ENCODE data around the gene PSMG3. TPM values are rescaled to one million over a fixed set of nuclear protein-coding genes. Genes with fewer than 3 reads are reported as not detected.

The PSMG3 gene
- total and polyA plus RNA-seq, 7 donors: 11.8 to 59.1 (median 18.2) TPM

DNA sequence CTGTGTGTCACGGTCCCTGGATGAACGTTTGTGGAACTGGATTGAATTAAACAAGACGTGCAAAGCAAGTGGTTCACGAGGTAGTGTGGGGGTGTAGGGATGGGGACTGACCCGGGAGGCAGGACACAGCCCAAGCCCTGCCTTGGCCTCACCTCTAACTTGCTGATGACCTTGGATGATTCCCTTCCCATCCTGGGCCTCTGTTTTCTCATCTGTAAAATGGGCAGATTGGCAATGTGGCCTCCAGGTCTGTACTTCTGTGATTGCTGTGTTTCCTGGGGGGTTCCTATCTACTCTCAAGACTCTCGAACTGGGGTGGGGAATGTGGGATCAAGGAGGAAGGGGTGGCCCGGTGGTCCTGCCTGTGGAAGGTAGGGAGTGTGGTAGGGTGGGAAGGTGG lies 6.0 kb upstream of the PSMG3 start:
- TF ChIP-seq, protein P1, sequence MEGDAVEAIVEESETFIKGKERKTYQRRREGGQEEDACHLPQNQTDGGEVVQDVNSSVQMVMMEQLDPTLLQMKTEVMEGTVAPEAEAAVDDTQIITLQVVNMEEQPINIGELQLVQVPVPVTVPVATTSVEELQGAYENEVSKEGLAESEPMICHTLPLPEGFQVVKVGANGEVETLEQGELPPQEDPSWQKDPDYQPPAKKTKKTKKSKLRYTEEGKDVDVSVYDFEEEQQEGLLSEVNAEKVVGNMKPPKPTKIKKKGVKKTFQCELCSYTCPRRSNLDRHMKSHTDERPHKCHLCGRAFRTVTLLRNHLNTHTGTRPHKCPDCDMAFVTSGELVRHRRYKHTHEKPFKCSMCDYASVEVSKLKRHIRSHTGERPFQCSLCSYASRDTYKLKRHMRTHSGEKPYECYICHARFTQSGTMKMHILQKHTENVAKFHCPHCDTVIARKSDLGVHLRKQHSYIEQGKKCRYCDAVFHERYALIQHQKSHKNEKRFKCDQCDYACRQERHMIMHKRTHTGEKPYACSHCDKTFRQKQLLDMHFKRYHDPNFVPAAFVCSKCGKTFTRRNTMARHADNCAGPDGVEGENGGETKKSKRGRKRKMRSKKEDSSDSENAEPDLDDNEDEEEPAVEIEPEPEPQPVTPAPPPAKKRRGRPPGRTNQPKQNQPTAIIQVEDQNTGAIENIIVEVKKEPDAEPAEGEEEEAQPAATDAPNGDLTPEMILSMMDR (IDR thresholded peaks at IDR 0.05): no peak
- H3K27ac ChIP-seq: no peak overlapping the region
- 84 to 88% (median 87%) methylated on average over 7 of the region's 7 CpGs for WGBS, 3 donors

DNA sequence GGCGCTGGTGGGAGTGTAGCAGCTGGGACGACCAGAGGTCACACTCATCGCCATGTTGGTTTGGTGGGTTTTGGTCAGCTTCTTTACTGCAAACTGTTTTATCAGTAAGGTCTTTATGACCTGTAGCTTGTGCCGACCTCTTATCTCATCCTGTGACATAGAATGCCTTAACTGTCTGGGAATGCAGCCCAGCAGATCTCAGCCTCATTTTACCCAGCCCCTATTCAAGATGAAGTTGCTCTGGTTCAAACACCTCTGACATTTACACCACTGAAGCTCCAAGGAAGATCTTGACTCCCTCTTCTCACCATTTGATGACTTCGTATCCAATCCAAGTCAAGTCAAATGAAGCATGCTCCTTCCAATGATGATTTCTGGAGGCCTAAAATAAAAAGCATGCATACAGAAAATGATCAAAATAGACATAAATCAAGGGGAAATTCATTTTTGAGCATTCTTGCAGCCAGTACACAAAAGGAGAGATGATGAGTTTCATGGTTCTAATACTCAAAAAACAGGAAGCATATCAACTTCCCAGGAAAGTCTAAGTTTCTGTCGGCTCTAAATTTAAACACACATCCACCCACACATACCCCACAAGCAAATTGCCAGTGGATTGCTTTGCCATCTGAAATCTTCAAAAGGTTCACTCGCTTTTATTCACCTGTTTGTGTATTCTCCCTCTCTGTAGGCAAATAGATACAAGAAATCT lies 2.4 kb upstream of the PSMG3 start:
- Histone ChIP-seq H3K27me3 (ENCODE audit: insufficient read depth in 3 of 3, low read length in 2 of 3) (no peaks in the 10 kb centered on the region), H3K9me3 (no peaks in the 10 kb centered on the region), H3K36me3 (ENCODE audit: insufficient read depth in 1 of 2, low read depth in 1 of 2) (peaks cover 0 to 7% of the 10 kb centered on the region in 2 donors), H3K27ac (peak overlapping the region; percentile 51), H3K4me1 (peaks cover 29% of the 10 kb centered on the region), H3K4me3 (no peak overlapping the region)
- WGBS, 3 donors: 82 to 84% (median 84%) methylated on average over 7 of the region's 7 CpGs
- intact Hi-C loops (cut with DNase I): no loop called here
- TF ChIP-seq, protein P1 (IDR thresholded peaks at IDR 0.05): no peak
- DNase-seq (no peak), ATAC-seq (no peak)

More for the DNA sequence above, 6.0 kb upstream of the PSMG3 start:
- intact Hi-C loops (cut with DNase I): loop anchor here in 1 of 2 donors (5.0 kb wide), 1 partner anchor 631 kb away; no protein-coding TSS in a partner anchor
- Histone ChIP-seq H3K36me3 (ENCODE audit: insufficient read depth in 1 of 2, low read depth in 1 of 2) (no peaks in the 10 kb centered on the region), H3K27me3 (ENCODE audit: insufficient read depth in 3 of 3, low read length in 2 of 3) (no peaks in the 10 kb centered on the region), H3K9me3 (no peaks in the 10 kb centered on the region), H3K4me3 (no peak overlapping the region), H3K4me1 (peaks cover 11% of the 10 kb centered on the region)
- DNase-seq (no peak), ATAC-seq (no peak)

DNA sequence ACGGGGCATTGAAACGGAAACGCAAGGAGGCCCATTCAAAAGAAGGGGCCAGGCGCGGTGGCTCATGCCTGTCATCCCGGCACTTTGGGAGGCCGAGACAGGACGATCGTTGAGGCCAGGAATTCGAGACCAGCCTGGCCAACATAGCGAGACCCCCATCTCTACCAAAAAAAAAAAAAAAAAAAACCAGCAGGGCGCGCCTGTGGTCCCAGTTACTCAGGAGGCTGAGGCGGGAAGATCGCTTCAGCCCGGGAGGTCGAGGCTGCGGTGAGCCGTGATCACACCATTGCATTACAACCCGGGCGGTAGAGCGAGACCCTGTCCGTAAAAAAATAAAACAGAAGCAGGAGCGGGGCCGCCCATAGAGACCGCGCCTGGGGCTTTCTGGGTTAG lies 396 bp downstream of the PSMG3 start:
- DNase-seq (peak in 1 of 2 donors; percentile 50), ATAC-seq (no peak)
- Histone ChIP-seq H3K36me3 (ENCODE audit: insufficient read depth in 1 of 2, low read depth in 1 of 2) (peaks cover 0 to 31% of the 10 kb centered on the region in 2 donors), H3K4me1 (peaks cover 34% of the 10 kb centered on the region), H3K9me3 (no peaks in the 10 kb centered on the region), H3K27ac (peak overlapping the region; percentile 95), H3K27me3 (ENCODE audit: insufficient read depth in 3 of 3, low read length in 2 of 3) (no peaks in the 10 kb centered on the region), H3K4me3 (peak overlapping the region; percentile 94)
- intact Hi-C loops (cut with DNase I): loop anchor here in 1 of 2 donors (5.0 kb wide), 1 partner anchor 37 kb away; the partner anchor contains the start of gene MAFK
- TF ChIP-seq, protein P1 (IDR thresholded peaks at IDR 0.05): no peak
- 18 to 25% (median 20%) methylated on average over 27 of the region's 27 CpGs for WGBS, 3 donors

DNA sequence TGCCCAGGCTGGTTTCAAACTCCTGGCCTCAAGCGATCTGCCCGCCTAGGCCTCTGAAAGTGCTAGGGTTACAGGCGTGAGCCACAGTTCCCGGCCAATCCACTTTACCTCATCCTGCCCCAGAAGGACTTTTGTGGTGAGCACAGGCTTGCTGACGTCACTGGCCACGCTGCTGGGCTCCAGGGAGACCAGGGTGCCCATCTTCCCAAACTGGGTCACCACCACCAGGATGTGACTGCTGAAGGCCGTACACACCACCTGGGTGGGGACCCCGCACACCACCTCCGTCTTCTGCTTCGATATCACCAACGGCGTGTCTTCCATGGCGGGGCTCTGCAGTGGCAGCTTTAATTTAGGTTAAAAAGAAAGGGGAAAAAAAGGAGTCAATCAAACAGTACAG lies 816 bp downstream of the PSMG3 start:
- TF ChIP-seq, protein P1 (IDR thresholded peaks at IDR 0.05): no peak
- ATAC-seq (no peak), DNase-seq (peak in 1 of 2 donors; percentile 58)
- H3K27ac ChIP-seq: peak overlapping the region; percentile 95
- intact Hi-C loops (cut with DNase I): loop anchor here in 1 of 2 donors (5.0 kb wide), 1 partner anchor 37 kb away; the partner anchor contains the start of gene MAFK
- peaks cover 34% of the 10 kb centered on the region for H3K4me1 ChIP-seq
- peaks cover 0 to 31% of the 10 kb centered on the region in 2 donors for H3K36me3 ChIP-seq (ENCODE audit: insufficient read depth in 1 of 2, low read depth in 1 of 2)
- no peaks in the 10 kb centered on the region for H3K9me3 ChIP-seq
- H3K4me3 ChIP-seq: peak overlapping the region; percentile 94
- H3K27me3 ChIP-seq (ENCODE audit: insufficient read depth in 3 of 3, low read length in 2 of 3): no peaks in the 10 kb centered on the region
- WGBS, 3 donors: 66 to 84% (median 68%) methylated on average over 12 to 13 of the region's 13 CpGs

All from psoas muscle (tissue), 8 donors.